Gastrocnemius medialis (tissue), 4 donors: ENCODE measurements around the gene PLA2G2F.

ENCODE experiments used
- POLR2A ChIP-seq, 2 donors: fragments of 450-650 bp; IDR thresholded peaks; one replicate each; pipeline ENCODE4 v1.6.1; 2017; ENCODE audit warnings: antibody characterized with exemption in 2 of 2, mild to moderate bottlenecking in 2 of 2, moderate library complexity in 2 of 2
- TF ChIP-seq, protein P1 (sequence below), 5 experiments: fragments of 450-650 bp in 3 of 5; fragments of 200-600 bp in 2 of 5; sonication (generic) in 2 of 5; IDR thresholded peaks in 4 of 5; conservative IDR thresholded peaks in 1 of 5; 1 replicate in 4 of 5; 2 replicates in 1 of 5; pipeline ENCODE4 v1.5.1; 2016 to 2019; ENCODE audit warnings: antibody characterized with exemption in 5 of 5, mild to moderate bottlenecking in 3 of 5, moderate library complexity in 3 of 5

DNA sequence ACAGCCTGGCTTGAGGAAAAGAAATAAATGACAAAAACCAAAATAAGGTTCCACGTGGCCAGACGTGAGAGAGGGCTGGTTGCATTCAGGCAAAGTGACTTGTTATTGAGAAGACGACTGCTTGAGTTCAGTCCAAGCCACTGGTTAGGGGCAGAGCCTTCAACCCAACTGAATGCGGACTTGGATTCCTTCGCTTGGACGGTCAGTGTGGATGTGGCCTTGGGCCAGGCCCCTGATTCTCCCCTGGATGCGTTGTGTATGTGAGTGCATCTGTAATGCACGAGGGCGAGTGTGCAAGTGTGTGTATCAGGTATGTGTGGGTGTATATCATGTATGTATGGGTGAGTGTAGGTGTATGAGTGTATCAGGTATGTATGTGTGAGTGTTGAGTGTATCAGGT, 1.9 kb downstream of the PLA2G2F start:
- TF ChIP-seq, protein P1, sequence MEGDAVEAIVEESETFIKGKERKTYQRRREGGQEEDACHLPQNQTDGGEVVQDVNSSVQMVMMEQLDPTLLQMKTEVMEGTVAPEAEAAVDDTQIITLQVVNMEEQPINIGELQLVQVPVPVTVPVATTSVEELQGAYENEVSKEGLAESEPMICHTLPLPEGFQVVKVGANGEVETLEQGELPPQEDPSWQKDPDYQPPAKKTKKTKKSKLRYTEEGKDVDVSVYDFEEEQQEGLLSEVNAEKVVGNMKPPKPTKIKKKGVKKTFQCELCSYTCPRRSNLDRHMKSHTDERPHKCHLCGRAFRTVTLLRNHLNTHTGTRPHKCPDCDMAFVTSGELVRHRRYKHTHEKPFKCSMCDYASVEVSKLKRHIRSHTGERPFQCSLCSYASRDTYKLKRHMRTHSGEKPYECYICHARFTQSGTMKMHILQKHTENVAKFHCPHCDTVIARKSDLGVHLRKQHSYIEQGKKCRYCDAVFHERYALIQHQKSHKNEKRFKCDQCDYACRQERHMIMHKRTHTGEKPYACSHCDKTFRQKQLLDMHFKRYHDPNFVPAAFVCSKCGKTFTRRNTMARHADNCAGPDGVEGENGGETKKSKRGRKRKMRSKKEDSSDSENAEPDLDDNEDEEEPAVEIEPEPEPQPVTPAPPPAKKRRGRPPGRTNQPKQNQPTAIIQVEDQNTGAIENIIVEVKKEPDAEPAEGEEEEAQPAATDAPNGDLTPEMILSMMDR (IDR thresholded peaks at IDR 0.05 in 4 of 5, conservative IDR thresholded peaks at IDR 0.05 in 1 of 5) = no peak
- no peak for TF ChIP-seq POLR2A (IDR thresholded peaks at IDR 0.05)
